ENCODE measurements around the gene CRYBB1.

Gene CRYBB1

GRCh38 chr22:26549902-26550497, 67.8 kb downstream of the CRYBB1 start:
- no peaks in the 10 kb centered on the region for H3K4me1 ChIP-seq (ENCODE audit: low read length)
- no peak overlapping the region for H3K4me3 ChIP-seq (ENCODE audit: low read length)
- no peak overlapping the region for H2AFZ ChIP-seq (ENCODE audit: low read depth, low read length)
- H3K4me2 ChIP-seq (ENCODE audit: low read length), result no peak overlapping the region
- no peak overlapping the region for H3K9ac ChIP-seq (ENCODE audit: low read length)
- no peak overlapping the region for H3K27ac ChIP-seq (ENCODE audit: low read length)
- no peaks in the 10 kb centered on the region for H3K36me3 ChIP-seq (replicated peaks; ENCODE audit: low read depth, low read length)
- TF ChIP-seq CTCF (IDR thresholded peaks at IDR 0.05; ENCODE audit: low read depth, low read length) (no peak), EZH2phosphoT487 (IDR thresholded peaks at IDR 0.05; ENCODE audit: low read depth) (no peak)
- H3K9me3 ChIP-seq (ENCODE audit: insufficient read depth, low read length), result no peaks in the 10 kb centered on the region
- H4K20me1 ChIP-seq (ENCODE audit: insufficient read depth, low read length), result no peaks in the 10 kb centered on the region
- H3K27me3 ChIP-seq (ENCODE audit: low read depth, low read length), result no peaks in the 10 kb centered on the region
- H3K79me2 ChIP-seq (ENCODE audit: low read length), result no peaks in the 10 kb centered on the region
